ENCODE data around the gene VPS13D. TPM values are rescaled to one million over a fixed set of nuclear protein-coding genes. Genes with fewer than 3 reads are reported as not detected.
A peak's percentile ranks its signal among the peaks of the same experiment; 100 is the strongest.
"Not testable (repeated sequence)": the region's sequence is repeated elsewhere in the genome, so short reads cannot be mapped to it uniquely, and the experiment has no call there.

VPS13D gene
- total RNA-seq, 4 donors from 2014 or later: 33.2 to 115 (median 56.5) TPM

- TF ChIP-seq CTCF (IDR thresholded peaks at IDR 0.05): no peak
- TF ChIP-seq POLR2A (IDR thresholded peaks at IDR 0.05): no peak
- H3K4me3 ChIP-seq: no peak overlapping the region
- intact Hi-C loops (cut with DNase I; ENCODE audit: low total_unique reads): no loop called here
- no peaks in the 10 kb centered on the region for H3K36me3 ChIP-seq
- no peaks in the 10 kb centered on the region for H3K27me3 ChIP-seq
- H3K27ac ChIP-seq: no peak overlapping the region
- H3K9me3 ChIP-seq: no peaks in the 10 kb centered on the region
- H3K4me1 ChIP-seq: peaks cover 5 to 13% of the 10 kb centered on the region in 2 donors
- no peak for DNase-seq
Observed at GRCh38 chr1:12537294-12537693, 307.5 kb downstream of the VPS13D start.

GRCh38 chr1:12537906-12538461, 308.2 kb downstream of the VPS13D start:
- Histone ChIP-seq H3K27me3 (no peaks in the 10 kb centered on the region), H3K4me3 (no peak overlapping the region), H3K36me3 (no peaks in the 10 kb centered on the region), H3K4me1 (peaks cover 5 to 13% of the 10 kb centered on the region in 2 donors), H3K27ac (no peak overlapping the region), H3K9me3 (no peaks in the 10 kb centered on the region)
- TF ChIP-seq CTCF (IDR thresholded peaks at IDR 0.05): no peak
- TF ChIP-seq POLR2A (IDR thresholded peaks at IDR 0.05): no peak
- peak in 1 of 2 donors; percentile 9 for DNase-seq
- intact Hi-C loops (cut with DNase I; ENCODE audit: low total_unique reads): no loop called here

- peak in 1 of 2 donors; percentile 8 for DNase-seq
- H3K27me3 ChIP-seq; H3K4me3 ChIP-seq; H3K9me3 ChIP-seq; intact Hi-C loops (cut with DNase I; ENCODE audit: low total_unique reads); H3K36me3 ChIP-seq: not testable (repeated sequence)
- peaks cover 5 to 13% of the 10 kb centered on the region in 2 donors for H3K4me1 ChIP-seq
- peak overlapping the region in 1 of 2 donors; percentile 91 for H3K27ac ChIP-seq
Observed at GRCh38 chr1:12538536-12538935, 308.7 kb downstream of the VPS13D start.

- Histone ChIP-seq H3K27me3 (no peaks in the 10 kb centered on the region), H3K27ac (peak overlapping the region; percentile 82 to 91), H3K36me3 (no peaks in the 10 kb centered on the region), H3K4me3 (no peak overlapping the region), H3K9me3 (no peaks in the 10 kb centered on the region), H3K4me1 (peaks cover 5 to 13% of the 10 kb centered on the region in 2 donors)
- DNase-seq: peak in 1 of 2 donors; percentile 14
- intact Hi-C loops (cut with DNase I; ENCODE audit: low total_unique reads): no loop called here
- TF ChIP-seq POLR2A (IDR thresholded peaks at IDR 0.05) (no peak), CTCF (IDR thresholded peaks at IDR 0.05) (no peak)
Observed at GRCh38 chr1:12539320-12539704, 309.5 kb downstream of the VPS13D start.

GRCh38 chr1:12539705-12540579, 310.1 kb downstream of the VPS13D start:
- no peaks in the 10 kb centered on the region for H3K9me3 ChIP-seq
- H3K36me3 ChIP-seq: no peaks in the 10 kb centered on the region
- H3K4me1 ChIP-seq: peaks cover 5 to 13% of the 10 kb centered on the region in 2 donors
- H3K27me3 ChIP-seq: no peaks in the 10 kb centered on the region
- H3K4me3 ChIP-seq: no peak overlapping the region
- H3K27ac ChIP-seq: peak overlapping the region; percentile 82 to 91
- TF ChIP-seq POLR2A (IDR thresholded peaks at IDR 0.05): no peak
- peak in 2 of 4 experiments; percentile 0 to 10 for TF ChIP-seq CTCF (IDR thresholded peaks at IDR 0.05)
- intact Hi-C loops (cut with DNase I; ENCODE audit: low total_unique reads): no loop called here
- peak; percentile 87 to 88 for DNase-seq

All from uterus (tissue), 4 donors.